HCT116 (cell line): Measurements from ENCODE around the gene ASB1. TPM values are rescaled to one million over a fixed set of nuclear protein-coding genes. Genes with fewer than 3 reads are reported as not detected.

Experiments used
- ATAC-seq: fragments of 200-7000 bp; cut with Tn5 transposase; 2 replicates; pipeline ENCODE4 v1.9.1; 2020; ENCODE audit warnings: mild to moderate bottlenecking, moderate library complexity
- BruUV-seq: library from RNA; stranded (reverse); fragments of 400-500 nt; replicated peaks from 2 replicates; lab custom pipeline; 2021; lab: Mats Ljungman, UMichigan
- CTCF ChIA-PET: fragments of 300-600 bp; sonication (Branson Sonifier 250); formaldehyde crosslinking; loops from one replicate; lab custom pipeline; 2021; ENCODE audit warnings: antibody characterized with exemption; lab: Charles Lee
- POLR2A ChIA-PET: fragments of 300-600, 350-600 bp; sonication (Branson Sonifier 250); formaldehyde crosslinking; loops from one replicate; lab custom pipeline; 2021; ENCODE audit warnings: antibody characterized with exemption; lab: Charles Lee
- RAD21 ChIA-PET, 2 experiments: fragments of 300-600 bp; sonication (Branson Sonifier 250); formaldehyde crosslinking; loops; one replicate each; lab custom pipeline; 2023; ENCODE audit warnings: low total read pairs in 2 of 2; ENCODE audit not compliant: uncharacterized antibody in 2 of 2, unreplicated experiment in 2 of 2, low non-redundant PET in 1 of 2; lab: Charles Lee
- DNase-seq: peaks from one replicate; pipeline ENCODE4 v3.0.0-alpha.2; 2010; ENCODE audit warnings: low read depth, low spot score
- H2AFZ ChIP-seq: fragments of 200-600 bp; shearing (Covaris generic), sonication (generic); 2 replicates; pipeline ENCODE4 v1.6.1; 2017; ENCODE audit warnings: low read depth, mixed run types, mixed read lengths, antibody characterized with exemption, low read length; ENCODE audit not compliant: poor library complexity, severe bottlenecking
- H3K27ac ChIP-seq: 2 replicates; pipeline ENCODE4 v1.5.1; 2012; ENCODE audit warnings: low read depth, low read length
- H3K27me3 ChIP-seq: fragments of 200-600 bp; sonication (generic); 2 replicates; pipeline ENCODE4 v1.6.1; 2016; ENCODE audit warnings: mixed run types, low read length, mixed read lengths; ENCODE audit not compliant: insufficient read depth
- H3K36me3 ChIP-seq, 2 experiments: fragments of 200-500 bp in 1 of 2; fragments of 200-600 bp in 1 of 2; sonication (Bioruptor generic) in 1 of 2; sonication (generic) in 1 of 2; 2 replicates each; pipeline versions ENCODE4 v1.5.1 to v1.6.1; 2014 to 2016; ENCODE audit warnings: low read length in 2 of 2, inconsistent platforms in 1 of 2, mixed read lengths in 1 of 2, mixed run types in 1 of 2; ENCODE audit not compliant: insufficient read depth in 2 of 2, control insufficient read depth in 1 of 2
- H3K4me1 ChIP-seq, 2 experiments: fragments of 200-600 bp in 1 of 2; sonication (generic) in 1 of 2; 2 replicates each; pipeline versions ENCODE4 v1.5.1 to v1.6.1; 2012 to 2017; ENCODE audit warnings: low read length in 2 of 2, inconsistent platforms in 1 of 2, mild to moderate bottlenecking in 1 of 2, mixed read lengths in 1 of 2, mixed run types in 1 of 2, moderate library complexity in 1 of 2; ENCODE audit not compliant: insufficient read depth in 2 of 2, control insufficient read depth in 1 of 2
- H3K4me2 ChIP-seq: fragments of 200-600 bp; sonication (generic); 2 replicates; pipeline ENCODE4 v1.6.1; 2017; ENCODE audit warnings: mixed run types, low read length, mixed read lengths
- H3K4me3 ChIP-seq, 2 experiments: fragments of 200-600 bp in 1 of 2; sonication (generic) in 1 of 2; replicated peaks in 1 of 2; 2 replicates each; pipeline ENCODE4 v1.5.1; 2011 to 2016; ENCODE audit warnings: low read length in 2 of 2, control low read depth in 1 of 2, low read depth in 1 of 2, mild to moderate bottlenecking in 1 of 2, mixed read lengths in 1 of 2, mixed run types in 1 of 2
- H3K79me2 ChIP-seq: fragments of 200-600 bp; sonication (generic); 2 replicates; pipeline ENCODE4 v1.6.1; 2017; ENCODE audit warnings: mild to moderate bottlenecking, mixed run types, low read length, moderate library complexity, mixed read lengths; ENCODE audit not compliant: insufficient read depth
- H3K9ac ChIP-seq: fragments of 200-600 bp; sonication (generic); 2 replicates; pipeline ENCODE4 v1.6.1; 2016; ENCODE audit warnings: low read length, mixed read lengths
- H3K9me2 ChIP-seq: fragments of 200-600 bp; sonication (generic), shearing (Covaris generic); 2 replicates; pipeline ENCODE4 v1.6.1; 2017; ENCODE audit warnings: mixed run types, mild to moderate bottlenecking, moderate library complexity; ENCODE audit not compliant: insufficient read depth
- H3K9me3 ChIP-seq, 2 experiments: fragments of 200-500 bp in 1 of 2; fragments of 200-600 bp in 1 of 2; sonication (Bioruptor generic) in 1 of 2; sonication (generic) in 1 of 2; 2 replicates each; pipeline ENCODE4 v1.6.1; 2014 to 2017; ENCODE audit warnings: low read length in 2 of 2, mixed read lengths in 2 of 2, inconsistent platforms in 1 of 2, low read depth in 1 of 2, mild to moderate bottlenecking in 1 of 2, mixed run types in 1 of 2, moderate library complexity in 1 of 2; ENCODE audit not compliant: control insufficient read depth in 1 of 2, insufficient read depth in 1 of 2
- H4K20me1 ChIP-seq: fragments of 200-600 bp; sonication (generic), shearing (Covaris generic); 2 replicates; pipeline ENCODE4 v1.6.1; 2017; ENCODE audit warnings: mixed run types, mild to moderate bottlenecking, moderate library complexity; ENCODE audit not compliant: insufficient read depth
- CBX3 ChIP-seq: IDR thresholded peaks from 2 replicates; pipeline ENCODE4 v1.6.1; 2012; ENCODE audit warnings: low read depth
- EGR1 ChIP-seq: IDR thresholded peaks from 2 replicates; pipeline ENCODE4 v1.6.1; 2012; ENCODE audit warnings: low read depth
- FOSL1 ChIP-seq: IDR thresholded peaks from 2 replicates; pipeline ENCODE4 v1.6.1; 2012; ENCODE audit warnings: low read depth
- RAD21 ChIP-seq: IDR thresholded peaks from 2 replicates; pipeline ENCODE4 v1.6.1; 2012; ENCODE audit warnings: low read depth, mild to moderate bottlenecking
- SIN3A ChIP-seq: IDR thresholded peaks from 2 replicates; pipeline ENCODE4 v1.6.1; 2012; ENCODE audit warnings: low read depth
- SP1 ChIP-seq: IDR thresholded peaks from 2 replicates; pipeline ENCODE4 v1.6.1; 2012; ENCODE audit warnings: low read depth
- TCF7L2 ChIP-seq: IDR thresholded peaks from 2 replicates; pipeline ENCODE4 v1.7.0; 2011; ENCODE audit warnings: borderline replicate concordance, inconsistent platforms; ENCODE audit not compliant: insufficient read depth, insufficient read length; ENCODE audit errors: extremely low read depth
- ZFX ChIP-seq: fragments of 450-650 bp; IDR thresholded peaks from 2 replicates; pipeline ENCODE4 v1.6.1; 2017
- ZNF274 ChIP-seq: fragments of 200-500 bp; sonication (Bioruptor generic); IDR thresholded peaks from 2 replicates; pipeline ENCODE4 v1.6.1; 2014; ENCODE audit warnings: mild to moderate bottlenecking, low read depth, low read length, inconsistent platforms
- intact Hi-C: fragments of 100-400 bp; cut with micrococcal nuclease; formaldehyde crosslinking; loops from 2 replicates; pipeline ENCODE4 v1.10.0; 2022
- total RNA-seq: library from RNA; stranded (reverse); gene quantifications from one replicate; pipeline ENCODE4 v1.2.1, GENCODE V29; 2021; ENCODE audit not compliant: unreplicated experiment
- TF ChIP-seq, protein P1 (sequence below): IDR thresholded peaks from 2 replicates; pipeline ENCODE4 v1.6.1; 2012
- TF ChIP-seq, protein P2 (sequence below): IDR thresholded peaks from 2 replicates; pipeline ENCODE4 v1.6.1; 2012; ENCODE audit warnings: low read depth

The ASB1 gene
- total RNA-seq, 1 experiment from 2014 or later: 43.1 TPM

DNA sequence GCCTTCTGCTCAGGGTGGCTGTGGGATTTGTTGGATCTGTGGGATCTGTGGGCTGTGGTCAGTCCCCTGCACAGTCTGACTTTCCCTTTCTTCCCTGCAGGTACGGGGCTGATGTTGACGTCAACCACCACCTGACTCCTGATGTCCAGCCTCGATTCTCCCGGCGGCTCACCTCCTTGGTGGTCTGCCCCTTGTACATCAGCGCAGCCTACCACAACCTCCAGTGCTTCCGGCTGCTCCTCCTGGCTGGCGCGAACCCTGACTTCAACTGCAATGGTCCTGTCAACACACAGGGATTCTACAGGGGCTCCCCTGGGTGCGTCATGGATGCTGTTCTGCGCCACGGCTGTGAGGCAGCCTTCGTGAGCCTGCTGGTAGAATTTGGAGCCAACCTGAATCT, 17.5 kb downstream of the ASB1 start:
- no TSS peak for BruUV-seq
- ATAC-seq: no peak
- POLR2A ChIA-PET: no interaction called here
- intact Hi-C loops: no loop called here
- Histone ChIP-seq H3K27me3 (no peaks in the 10 kb centered on the region), H3K36me3 (peaks cover 24 to 43% of the 10 kb centered on the region in 2 experiments), H3K4me2 (no peak overlapping the region)
- no peak for TF ChIP-seq TCF7L2
- no peak for TF ChIP-seq ZNF274
- no peak for TF ChIP-seq ZFX
- TF ChIP-seq, protein P1, sequence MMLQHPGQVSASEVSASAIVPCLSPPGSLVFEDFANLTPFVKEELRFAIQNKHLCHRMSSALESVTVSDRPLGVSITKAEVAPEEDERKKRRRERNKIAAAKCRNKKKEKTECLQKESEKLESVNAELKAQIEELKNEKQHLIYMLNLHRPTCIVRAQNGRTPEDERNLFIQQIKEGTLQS: no peak
- TF ChIP-seq FOSL1: no peak
- no peak for TF ChIP-seq RAD21
- no peak for TF ChIP-seq EGR1
- TF ChIP-seq, protein P2, sequence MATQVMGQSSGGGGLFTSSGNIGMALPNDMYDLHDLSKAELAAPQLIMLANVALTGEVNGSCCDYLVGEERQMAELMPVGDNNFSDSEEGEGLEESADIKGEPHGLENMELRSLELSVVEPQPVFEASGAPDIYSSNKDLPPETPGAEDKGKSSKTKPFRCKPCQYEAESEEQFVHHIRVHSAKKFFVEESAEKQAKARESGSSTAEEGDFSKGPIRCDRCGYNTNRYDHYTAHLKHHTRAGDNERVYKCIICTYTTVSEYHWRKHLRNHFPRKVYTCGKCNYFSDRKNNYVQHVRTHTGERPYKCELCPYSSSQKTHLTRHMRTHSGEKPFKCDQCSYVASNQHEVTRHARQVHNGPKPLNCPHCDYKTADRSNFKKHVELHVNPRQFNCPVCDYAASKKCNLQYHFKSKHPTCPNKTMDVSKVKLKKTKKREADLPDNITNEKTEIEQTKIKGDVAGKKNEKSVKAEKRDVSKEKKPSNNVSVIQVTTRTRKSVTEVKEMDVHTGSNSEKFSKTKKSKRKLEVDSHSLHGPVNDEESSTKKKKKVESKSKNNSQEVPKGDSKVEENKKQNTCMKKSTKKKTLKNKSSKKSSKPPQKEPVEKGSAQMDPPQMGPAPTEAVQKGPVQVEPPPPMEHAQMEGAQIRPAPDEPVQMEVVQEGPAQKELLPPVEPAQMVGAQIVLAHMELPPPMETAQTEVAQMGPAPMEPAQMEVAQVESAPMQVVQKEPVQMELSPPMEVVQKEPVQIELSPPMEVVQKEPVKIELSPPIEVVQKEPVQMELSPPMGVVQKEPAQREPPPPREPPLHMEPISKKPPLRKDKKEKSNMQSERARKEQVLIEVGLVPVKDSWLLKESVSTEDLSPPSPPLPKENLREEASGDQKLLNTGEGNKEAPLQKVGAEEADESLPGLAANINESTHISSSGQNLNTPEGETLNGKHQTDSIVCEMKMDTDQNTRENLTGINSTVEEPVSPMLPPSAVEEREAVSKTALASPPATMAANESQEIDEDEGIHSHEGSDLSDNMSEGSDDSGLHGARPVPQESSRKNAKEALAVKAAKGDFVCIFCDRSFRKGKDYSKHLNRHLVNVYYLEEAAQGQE: no peak
- no peak for TF ChIP-seq CBX3
- no peak for TF ChIP-seq SP1
- no peak for TF ChIP-seq SIN3A
- TF ChIP-seq, all 23 proteins: peak for 0
- Histone ChIP-seq H3K4me1 (peaks cover 13 to 32% of the 10 kb centered on the region in 2 experiments), H3K79me2 (peaks cover 69% of the 10 kb centered on the region), H3K9me2 (no peaks in the 10 kb centered on the region), H3K9ac (no peak overlapping the region), H4K20me1 (no peaks in the 10 kb centered on the region), H3K27ac (no peak overlapping the region), H3K9me3 (no peaks in the 10 kb centered on the region), H2AFZ (no peak overlapping the region), H3K4me3 (no peak overlapping the region)
- ChIA-PET RAD21 (no interaction called here), CTCF (no interaction called here)
- no peak for DNase-seq
